ENCODE results near the gene IMPDH1.

Gene IMPDH1

GRCh38 chr7:128415217-128415785 is 5.5 kb upstream of the IMPDH1 start:
- TF ChIP-seq EZH2 (IDR thresholded peaks at IDR 0.05; ENCODE audit: borderline replicate concordance, low read length): no peak
- TF ChIP-seq, protein P1, sequence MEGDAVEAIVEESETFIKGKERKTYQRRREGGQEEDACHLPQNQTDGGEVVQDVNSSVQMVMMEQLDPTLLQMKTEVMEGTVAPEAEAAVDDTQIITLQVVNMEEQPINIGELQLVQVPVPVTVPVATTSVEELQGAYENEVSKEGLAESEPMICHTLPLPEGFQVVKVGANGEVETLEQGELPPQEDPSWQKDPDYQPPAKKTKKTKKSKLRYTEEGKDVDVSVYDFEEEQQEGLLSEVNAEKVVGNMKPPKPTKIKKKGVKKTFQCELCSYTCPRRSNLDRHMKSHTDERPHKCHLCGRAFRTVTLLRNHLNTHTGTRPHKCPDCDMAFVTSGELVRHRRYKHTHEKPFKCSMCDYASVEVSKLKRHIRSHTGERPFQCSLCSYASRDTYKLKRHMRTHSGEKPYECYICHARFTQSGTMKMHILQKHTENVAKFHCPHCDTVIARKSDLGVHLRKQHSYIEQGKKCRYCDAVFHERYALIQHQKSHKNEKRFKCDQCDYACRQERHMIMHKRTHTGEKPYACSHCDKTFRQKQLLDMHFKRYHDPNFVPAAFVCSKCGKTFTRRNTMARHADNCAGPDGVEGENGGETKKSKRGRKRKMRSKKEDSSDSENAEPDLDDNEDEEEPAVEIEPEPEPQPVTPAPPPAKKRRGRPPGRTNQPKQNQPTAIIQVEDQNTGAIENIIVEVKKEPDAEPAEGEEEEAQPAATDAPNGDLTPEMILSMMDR (IDR thresholded peaks at IDR 0.05; ENCODE audit: low read length): no peak
- Histone ChIP-seq H3K27ac (ENCODE audit: low read depth, low read length, poor library complexity, severe bottlenecking) (no peak overlapping the region), H3K4me2 (ENCODE audit: low read length) (no peak overlapping the region), H3K27me3 (ENCODE audit: insufficient read depth, low read length) (no peaks in the 10 kb centered on the region; the same call in 1 of the 2 replicates), H3K9me3 (ENCODE audit: low read length) (no peaks in the 10 kb centered on the region), H3K9me2 (ENCODE audit: low read depth, low read length) (no peaks in the 10 kb centered on the region), H3K36me3 (ENCODE audit: insufficient read depth, low read length) (no peaks in the 10 kb centered on the region), H3K79me2 (ENCODE audit: insufficient read depth, low read length) (no peaks in the 10 kb centered on the region), H3K4me3 (ENCODE audit: low read depth, low read length, poor library complexity, severe bottlenecking) (no peak overlapping the region), H3K9ac (ENCODE audit: low read length) (no peak overlapping the region), H3F3A (ENCODE audit: insufficient read depth, low read length) (no peaks in the 10 kb centered on the region), H4K20me1 (ENCODE audit: insufficient read depth, low read length) (no peaks in the 10 kb centered on the region), H3K4me1 (ENCODE audit: insufficient read depth, low read length, severe bottlenecking) (peaks cover 3% of the 10 kb centered on the region), H2AFZ (ENCODE audit: low read length) (no peak overlapping the region)

GRCh38 chr7:128410451-128410753 is 620 bp upstream of the IMPDH1 start:
- Histone ChIP-seq H3K79me2 (ENCODE audit: insufficient read depth, low read length) (no peaks in the 10 kb centered on the region), H4K20me1 (ENCODE audit: insufficient read depth, low read length) (no peaks in the 10 kb centered on the region), H3K9me2 (ENCODE audit: low read depth, low read length) (no peaks in the 10 kb centered on the region), H2AFZ (ENCODE audit: low read length) (peak overlapping the region; percentile 14), H3K4me1 (ENCODE audit: insufficient read depth, low read length, severe bottlenecking) (peaks cover 16% of the 10 kb centered on the region), H3K9ac (ENCODE audit: low read length) (peak overlapping the region; percentile 63), H3K36me3 (ENCODE audit: insufficient read depth, low read length) (no peaks in the 10 kb centered on the region), H3K27ac (ENCODE audit: low read depth, low read length, poor library complexity, severe bottlenecking) (no peak overlapping the region), H3F3A (ENCODE audit: insufficient read depth, low read length) (0 out of 2 replicates have a peak, but pooled peaks cover 7% of the 10 kb centered on the region), H3K27me3 (ENCODE audit: insufficient read depth, low read length) (peaks cover 12% of the 10 kb centered on the region; the same call in 1 of the 2 replicates), H3K4me2 (ENCODE audit: low read length) (peak overlapping the region; percentile 96), H3K9me3 (ENCODE audit: low read length) (no peaks in the 10 kb centered on the region), H3K4me3 (ENCODE audit: low read depth, low read length, poor library complexity, severe bottlenecking) (peak overlapping the region; percentile 70)
- no peak for TF ChIP-seq EZH2 (IDR thresholded peaks at IDR 0.05; ENCODE audit: borderline replicate concordance, low read length)
- TF ChIP-seq, protein P1 (IDR thresholded peaks at IDR 0.05; ENCODE audit: low read length): no peak

DNA sequence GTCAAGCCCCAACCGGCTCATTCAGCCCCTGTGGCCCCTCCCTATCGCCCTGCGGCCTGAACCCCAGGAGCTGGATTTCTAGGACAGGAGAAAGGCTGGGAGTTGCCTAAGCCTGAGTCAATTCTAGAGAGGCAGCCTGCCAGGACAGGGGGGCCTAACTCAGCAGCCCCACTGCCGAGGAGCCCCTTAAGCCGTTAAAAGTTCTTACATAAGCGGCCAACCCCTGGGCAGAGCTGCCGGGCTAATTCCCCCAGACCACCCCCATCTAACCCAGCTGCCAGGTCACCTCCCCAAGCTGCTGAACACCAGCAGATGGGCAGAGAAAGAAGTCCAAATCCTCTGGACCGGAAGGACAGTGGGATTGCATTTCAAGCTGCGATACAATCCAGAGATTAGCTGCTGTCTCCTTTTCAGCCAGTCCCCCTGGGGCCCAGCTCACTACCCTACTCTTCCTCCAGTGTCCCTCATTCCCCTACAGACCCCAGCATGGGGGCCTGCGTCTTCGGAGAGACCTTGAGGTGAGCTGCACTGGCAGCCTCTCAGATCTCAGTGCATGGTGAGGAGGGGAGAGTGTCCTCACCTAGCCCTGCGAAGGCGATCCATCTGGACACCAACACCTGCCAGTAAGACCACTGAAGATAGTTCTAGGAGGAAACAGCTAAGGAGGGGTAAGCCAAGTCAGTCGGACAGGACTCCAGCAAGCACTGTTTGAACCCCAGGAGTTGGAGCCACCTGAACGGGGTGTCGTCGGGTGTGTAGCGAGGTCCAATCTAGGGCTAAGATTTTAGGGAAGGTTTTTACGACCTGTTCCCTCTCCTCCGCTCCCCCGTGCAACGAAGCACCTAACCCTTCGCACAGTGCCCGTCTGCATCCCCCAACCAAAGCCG is 830 bp downstream of the IMPDH1 start:
- peak overlapping the region; percentile 63; the same call in 1 of the 2 replicates for H3K9ac ChIP-seq (ENCODE audit: low read length)
- peak overlapping the region; percentile 70 for H3K4me3 ChIP-seq (ENCODE audit: low read depth, low read length, poor library complexity, severe bottlenecking)
- H3K9me3 ChIP-seq (ENCODE audit: low read length): no peaks in the 10 kb centered on the region
- H3K36me3 ChIP-seq (ENCODE audit: insufficient read depth, low read length): no peaks in the 10 kb centered on the region
- no peaks in the 10 kb centered on the region for H3K79me2 ChIP-seq (ENCODE audit: insufficient read depth, low read length)
- H4K20me1 ChIP-seq (ENCODE audit: insufficient read depth, low read length): no peaks in the 10 kb centered on the region
- H3K4me1 ChIP-seq (ENCODE audit: insufficient read depth, low read length, severe bottlenecking): peaks cover 30% of the 10 kb centered on the region
- H2AFZ ChIP-seq (ENCODE audit: low read length): no peak overlapping the region
- H3F3A ChIP-seq (ENCODE audit: insufficient read depth, low read length): 0 out of 2 replicates have a peak, but pooled peaks cover 7% of the 10 kb centered on the region
- TF ChIP-seq, protein P1 (IDR thresholded peaks at IDR 0.05; ENCODE audit: low read length): no peak
- TF ChIP-seq EZH2 (IDR thresholded peaks at IDR 0.05; ENCODE audit: borderline replicate concordance, low read length): no peak
- H3K9me2 ChIP-seq (ENCODE audit: low read depth, low read length): no peaks in the 10 kb centered on the region
- H3K4me2 ChIP-seq (ENCODE audit: low read length): peak overlapping the region; percentile 96
- H3K27me3 ChIP-seq (ENCODE audit: insufficient read depth, low read length): 0 out of 2 replicates have a peak, but pooled peaks cover 12% of the 10 kb centered on the region
- no peak overlapping the region for H3K27ac ChIP-seq (ENCODE audit: low read depth, low read length, poor library complexity, severe bottlenecking)

All from OCI-LY1 (cell line).